Measurements from ENCODE around the gene TMEM220. TPM values are rescaled to one million over a fixed set of nuclear protein-coding genes. Genes with fewer than 3 reads are reported as not detected.

Gene TMEM220
- total and polyA plus RNA-seq, 2 of the 4 experiments (the other 2 are of a cell fraction) = 1.1 to 1.9 TPM

- no peaks in the 10 kb centered on the region for H3K36me3 ChIP-seq (ENCODE audit: control insufficient read depth, insufficient read depth, low read length)
- H3K9me3 ChIP-seq (ENCODE audit: control insufficient read depth, insufficient read depth, low read length) = no peaks in the 10 kb centered on the region
- 100% methylated on average over 2 of the region's 4 CpGs; no CpG with 5 or more reads in 1 of the 2 experiments for WGBS, 2 experiments (ENCODE audit: extremely low coverage in 2 of 2, insufficient read length in 1 of 2)
- no peak for ATAC-seq (ENCODE audit: low read depth)
- H3K4me3 ChIP-seq (ENCODE audit: insufficient read depth, low read depth, low read length) = no peak overlapping the region
- no peaks in the 10 kb centered on the region for H3K9me1 ChIP-seq (ENCODE audit: insufficient read depth, low read length)
- peaks cover 9% of the 10 kb centered on the region; the same call in 1 of the 2 replicates for H3K27me3 ChIP-seq (ENCODE audit: control insufficient read depth, insufficient read depth, low read length)
- H3K14ac ChIP-seq (replicated peaks; ENCODE audit: low read depth, low read length) = no peak overlapping the region
- ChIA-PET POLR2A (ENCODE audit: unreplicated experiment) (no interaction called here), CTCF (no interaction called here)
- TF ChIP-seq CHD1 (IDR thresholded peaks at IDR 0.05; ENCODE audit: low read depth, low read length) (no peak), SMC3 (IDR thresholded peaks at IDR 0.05; ENCODE audit: low read depth, low read length) (no peak), MAFK (IDR thresholded peaks at IDR 0.05; ENCODE audit: low read depth, low read length) (no peak), MAZ (IDR thresholded peaks at IDR 0.05; ENCODE audit: borderline replicate concordance, low read depth, low read length) (no peak), NFE2L2 (IDR thresholded peaks at IDR 0.05; ENCODE audit: low read depth, low read length) (no peak), RFX5 (IDR thresholded peaks at IDR 0.05; ENCODE audit: low read depth, low read length) (no peak), BHLHE40 (IDR thresholded peaks at IDR 0.05; ENCODE audit: low read depth, low read length) (no peak), ELK1 (IDR thresholded peaks at IDR 0.05; ENCODE audit: borderline replicate concordance, low read depth, low read length) (no peak), RAD21 (IDR thresholded peaks at IDR 0.05; ENCODE audit: low read length) (no peak), CEBPB (IDR thresholded peaks at IDR 0.05; ENCODE audit: low read depth, low read length) (no peak), FOS (IDR thresholded peaks at IDR 0.05; ENCODE audit: low read depth, low read length) (no peak), POLR2A (IDR thresholded peaks at IDR 0.05; ENCODE audit: low read depth, low read length) (no peak)
- TF ChIP-seq, protein P1, sequence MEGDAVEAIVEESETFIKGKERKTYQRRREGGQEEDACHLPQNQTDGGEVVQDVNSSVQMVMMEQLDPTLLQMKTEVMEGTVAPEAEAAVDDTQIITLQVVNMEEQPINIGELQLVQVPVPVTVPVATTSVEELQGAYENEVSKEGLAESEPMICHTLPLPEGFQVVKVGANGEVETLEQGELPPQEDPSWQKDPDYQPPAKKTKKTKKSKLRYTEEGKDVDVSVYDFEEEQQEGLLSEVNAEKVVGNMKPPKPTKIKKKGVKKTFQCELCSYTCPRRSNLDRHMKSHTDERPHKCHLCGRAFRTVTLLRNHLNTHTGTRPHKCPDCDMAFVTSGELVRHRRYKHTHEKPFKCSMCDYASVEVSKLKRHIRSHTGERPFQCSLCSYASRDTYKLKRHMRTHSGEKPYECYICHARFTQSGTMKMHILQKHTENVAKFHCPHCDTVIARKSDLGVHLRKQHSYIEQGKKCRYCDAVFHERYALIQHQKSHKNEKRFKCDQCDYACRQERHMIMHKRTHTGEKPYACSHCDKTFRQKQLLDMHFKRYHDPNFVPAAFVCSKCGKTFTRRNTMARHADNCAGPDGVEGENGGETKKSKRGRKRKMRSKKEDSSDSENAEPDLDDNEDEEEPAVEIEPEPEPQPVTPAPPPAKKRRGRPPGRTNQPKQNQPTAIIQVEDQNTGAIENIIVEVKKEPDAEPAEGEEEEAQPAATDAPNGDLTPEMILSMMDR (conservative IDR thresholded peaks at IDR 0.05; ENCODE audit: low read depth, low read length) = no peak
- no peak for DNase-seq
- dilution Hi-C loops (cut with HindIII; ENCODE audit: low sequenced_read_pairs, unreplicated experiment) = no loop called here
- in situ Hi-C loops (cut with MboI; ENCODE audit: low sequenced_read_pairs) = no loop called here
- no peak overlapping the region for H4K91ac ChIP-seq (ENCODE audit: insufficient read depth, low read depth, low read length)
- no peak overlapping the region for H2BK15ac ChIP-seq (ENCODE audit: low read depth, low read length)
- no peak overlapping the region for H2AK9ac ChIP-seq (replicated peaks; ENCODE audit: low read depth, low read length, poor library complexity)
- H2BK5ac ChIP-seq (ENCODE audit: low read depth, low read length, poor library complexity, severe bottlenecking) = no peak overlapping the region
- no peak overlapping the region for H3K4me2 ChIP-seq (ENCODE audit: low read depth, low read length)
- no peaks in the 10 kb centered on the region for H3K4me1 ChIP-seq (ENCODE audit: control insufficient read depth, insufficient read depth, low read length)
- H3K4ac ChIP-seq (ENCODE audit: low read depth, low read length) = no peak overlapping the region
- no peaks in the 10 kb centered on the region for H4K20me1 ChIP-seq (ENCODE audit: insufficient read depth, low read length)
- no peak overlapping the region for H2AFZ ChIP-seq (replicated peaks; ENCODE audit: low read length, poor library complexity)
- H3K27ac ChIP-seq (ENCODE audit: insufficient read depth, low read length) = no peak overlapping the region
- no peak overlapping the region for H4K5ac ChIP-seq (ENCODE audit: low read depth, low read length)
- intact Hi-C loops (cut with micrococcal nuclease) = no loop called here
- H2BK20ac ChIP-seq (ENCODE audit: low read depth, low read length) = no peak overlapping the region
- no peak overlapping the region for H3K18ac ChIP-seq (ENCODE audit: low read depth, low read length)
- H4K8ac ChIP-seq (ENCODE audit: low read depth in 2 of 2, low read length in 2 of 2) = no peak overlapping the region
- no peak overlapping the region for H3K23ac ChIP-seq (ENCODE audit: low read depth, low read length)
- no peak overlapping the region for H3K9ac ChIP-seq (ENCODE audit: low read depth, low read length)
- BruUV-seq (replicated peaks) = no TSS peak
- H3K56ac ChIP-seq (ENCODE audit: extremely low read depth, insufficient read depth, low read length) = no peak overlapping the region
- H2AK5ac ChIP-seq (ENCODE audit: low read depth, low read length) = no peak overlapping the region
- H3K79me1 ChIP-seq (ENCODE audit: low read depth in 1 of 2, low read length in 2 of 2) = no peaks in the 10 kb centered on the region
- H2BK120ac ChIP-seq (ENCODE audit: low read depth, low read length) = no peak overlapping the region
Observed at GRCh38 chr17:10750210-10750609, 20.4 kb upstream of the TMEM220 start.

All from IMR-90 (cell line).